ENCODE data around the gene XAB2. TPM values are rescaled to one million over a fixed set of nuclear protein-coding genes. Genes with fewer than 3 reads are reported as not detected.

The XAB2 gene
- total RNA-seq (10 to 100 TPM; 18.6 to 25.1 (median 22.4) TPM), polyA plus RNA-seq (10 to 100 TPM; 28.0 to 31.9 TPM)
- long read RNA-seq, donor 1, transcript XAB2-201 (19 exons, 2,667 nt), result major isoform, 7 of 21 reads
- long read RNA-seq, donor 1, partial matches to known transcripts, result 10 of 21 reads
- long read RNA-seq, donor 1, other reads (novel, unspliced or antisense), result 4 of 21 reads
- long read RNA-seq, donor 2, partial matches to known transcripts, result 7 of 12 reads
- long read RNA-seq, donor 2, other reads (novel, unspliced or antisense), result 4 of 12 reads
- long read RNA-seq, donor 3, partial matches to known transcripts, result 7 of 12 reads
- long read RNA-seq, donor 3, other reads (novel, unspliced or antisense), result 1 of 12 reads

DNA sequence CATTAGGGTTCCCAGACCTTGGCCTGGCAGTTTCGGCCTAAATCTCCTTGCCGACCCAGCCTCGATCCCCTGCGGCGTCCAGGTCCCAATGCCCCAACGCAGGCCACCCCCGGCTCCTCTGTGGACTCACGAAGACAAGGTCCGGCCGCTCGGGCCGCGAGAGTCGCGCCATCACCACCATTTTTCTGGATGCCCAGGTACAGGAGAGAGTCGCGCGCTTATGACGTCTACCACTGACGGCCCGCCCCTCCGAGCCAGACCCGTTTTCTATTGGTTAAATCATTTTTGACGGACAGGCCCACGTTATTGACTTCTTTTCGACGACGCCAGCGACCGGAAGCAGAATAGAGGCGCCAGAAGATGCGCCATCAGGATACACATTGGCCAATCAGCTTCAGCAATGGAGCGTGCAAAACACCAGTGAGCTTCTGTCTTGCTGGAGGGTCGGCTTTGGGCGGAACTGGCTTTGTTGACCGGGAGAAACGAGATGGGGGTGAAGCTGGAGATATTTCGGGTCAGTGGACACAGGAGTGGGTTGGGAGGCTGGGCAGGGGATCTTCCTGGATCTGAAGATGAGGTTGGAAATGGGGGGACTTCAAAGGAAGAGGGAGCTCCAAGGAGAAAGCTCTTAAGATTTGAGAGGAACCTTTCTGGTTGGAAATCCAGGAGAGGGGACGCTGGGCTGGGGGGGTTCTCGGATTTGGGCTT lies at the start of gene XAB2, which contains the start of gene PET100:
XAB2 (minus strand) TSS at position 199 of the 708 bp plus-strand sequence; CDS start at position 181, 18 bp downstream.
PET100 (plus strand) TSS at position 447 of the 708 bp plus-strand sequence; CDS start at position 488, 41 bp downstream.
- ATAC-seq (peak; percentile 96 to 99 (median 98)), DNase-seq (peak; percentile 91 to 98)
- H3K4me1 ChIP-seq, result peaks cover 11 to 39% (median 30%) of the 10 kb centered on the region in 9 donors
- intact Hi-C loops (cut with DNase I), result loop anchor here in 1 of 10 donors (2.0 to 5.0 kb wide), 2 partner anchors 51 to 92 kb away; partner anchors contain the start of genes PNPLA6 and TRAPPC5
- peaks cover 0 to 42% (median 9%) of the 10 kb centered on the region in 9 donors for H3K36me3 ChIP-seq
- TF ChIP-seq, protein P1, sequence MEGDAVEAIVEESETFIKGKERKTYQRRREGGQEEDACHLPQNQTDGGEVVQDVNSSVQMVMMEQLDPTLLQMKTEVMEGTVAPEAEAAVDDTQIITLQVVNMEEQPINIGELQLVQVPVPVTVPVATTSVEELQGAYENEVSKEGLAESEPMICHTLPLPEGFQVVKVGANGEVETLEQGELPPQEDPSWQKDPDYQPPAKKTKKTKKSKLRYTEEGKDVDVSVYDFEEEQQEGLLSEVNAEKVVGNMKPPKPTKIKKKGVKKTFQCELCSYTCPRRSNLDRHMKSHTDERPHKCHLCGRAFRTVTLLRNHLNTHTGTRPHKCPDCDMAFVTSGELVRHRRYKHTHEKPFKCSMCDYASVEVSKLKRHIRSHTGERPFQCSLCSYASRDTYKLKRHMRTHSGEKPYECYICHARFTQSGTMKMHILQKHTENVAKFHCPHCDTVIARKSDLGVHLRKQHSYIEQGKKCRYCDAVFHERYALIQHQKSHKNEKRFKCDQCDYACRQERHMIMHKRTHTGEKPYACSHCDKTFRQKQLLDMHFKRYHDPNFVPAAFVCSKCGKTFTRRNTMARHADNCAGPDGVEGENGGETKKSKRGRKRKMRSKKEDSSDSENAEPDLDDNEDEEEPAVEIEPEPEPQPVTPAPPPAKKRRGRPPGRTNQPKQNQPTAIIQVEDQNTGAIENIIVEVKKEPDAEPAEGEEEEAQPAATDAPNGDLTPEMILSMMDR (IDR thresholded peaks at IDR 0.05), result no peak
- 0 to 1% methylated on average over 40 of the region's 40 CpGs for WGBS, 2 donors
- no peaks in the 10 kb centered on the region for H3K27me3 ChIP-seq
- H3K4me3 ChIP-seq, result peak within 1 kb of the TSS; percentile 71 to 95 (median 88)
- peak within 1 kb of the TSS in 9 of 10 donors; percentile 54 to 89 (median 76) for H3K27ac ChIP-seq
- H3K9me3 ChIP-seq, result no peaks in the 10 kb centered on the region

DNA sequence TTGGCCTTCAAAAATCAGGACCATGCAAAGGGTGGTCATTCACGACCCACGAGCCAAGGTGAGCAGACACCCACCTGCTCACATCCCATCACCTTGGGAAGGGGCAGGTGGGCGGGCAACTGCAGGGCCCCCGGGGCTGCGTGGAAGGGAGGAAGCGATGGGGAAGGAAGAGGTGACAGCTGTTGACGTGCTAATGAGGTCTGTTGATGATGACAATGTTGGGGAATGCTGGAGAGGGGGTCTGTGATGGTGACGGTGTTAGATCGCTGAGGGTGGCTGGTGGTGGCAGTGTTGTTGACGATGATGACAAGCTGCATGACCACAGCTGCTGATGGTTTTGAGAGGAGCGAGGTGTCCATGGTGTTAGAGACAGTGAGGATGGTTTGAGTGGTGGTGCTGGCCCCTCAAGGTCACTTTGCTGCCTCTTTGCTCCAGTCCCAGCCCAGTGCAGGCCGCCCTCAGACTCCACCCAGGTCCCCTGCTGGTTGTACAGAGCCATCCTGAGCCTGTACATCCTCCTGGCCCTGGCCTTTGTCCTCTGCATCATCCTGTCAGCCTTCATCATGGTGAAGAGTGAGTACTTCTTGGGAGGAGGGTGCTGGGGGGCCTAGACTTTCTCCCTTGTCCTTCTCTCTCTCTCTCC lies 48.4 kb upstream of the XAB2 start:
- WGBS, 2 donors, result 27 to 31% methylated on average over 12 of the region's 12 CpGs
- Histone ChIP-seq H3K4me3 (peak overlapping the region in 1 of 10 donors; percentile 100), H3K9me3 (peaks cover 0 to 7% (median 0%) of the 10 kb centered on the region in 11 donors), H3K27ac (peak overlapping the region in 1 of 10 donors; percentile 78), H3K36me3 (peaks cover 0 to 9% (median 3%) of the 10 kb centered on the region in 9 donors), H3K4me1 (peaks cover 0 to 50% (median 13%) of the 10 kb centered on the region in 9 donors), H3K27me3 (peaks cover 0 to 43% (median 15%) of the 10 kb centered on the region in 7 donors)
- TF ChIP-seq, protein P1 (IDR thresholded peaks at IDR 0.05), result no peak
- no peak for ATAC-seq
- no peak for DNase-seq
- intact Hi-C loops (cut with DNase I), result loop anchor here in 4 of 10 donors (5.0 to 10.0 kb wide), 4 partner anchors 110 to 573 kb away; no protein-coding TSS in a partner anchor

DNA sequence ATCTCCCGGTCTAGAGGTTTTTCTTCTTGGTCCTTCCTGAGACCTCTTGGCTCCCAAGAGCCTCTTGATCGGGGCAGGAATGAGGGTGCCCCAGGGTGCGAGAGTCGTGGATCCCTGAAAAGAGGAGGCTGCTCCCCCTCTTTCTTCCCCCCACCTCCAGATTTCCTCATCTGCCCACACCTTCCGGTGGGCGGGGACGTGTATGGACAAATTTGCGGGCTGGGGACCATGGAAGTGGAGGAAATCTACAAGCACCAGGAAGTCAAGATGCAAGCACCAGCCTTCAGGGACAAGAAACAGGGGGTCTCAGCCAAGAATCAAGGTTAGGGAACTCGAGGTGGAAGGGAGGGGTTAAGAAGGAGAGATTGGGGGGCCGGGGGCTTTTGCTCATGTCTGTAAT lies 47.5 kb upstream of the XAB2 start, which contains the start of gene MCEMP1:
MCEMP1 (plus strand) TSS at position 237 of the 400 bp plus-strand sequence; CDS start at position 268, 31 bp downstream.
- Histone ChIP-seq H3K4me3 (peak within 1 kb of the TSS in 1 of 10 donors; percentile 31), H3K27ac (peak within 1 kb of the TSS in 1 of 10 donors; percentile 78), H3K9me3 (peaks cover 0 to 7% (median 0%) of the 10 kb centered on the region in 11 donors), H3K36me3 (no peaks in the 10 kb centered on the region), H3K4me1 (peaks cover 0 to 45% (median 9%) of the 10 kb centered on the region in 9 donors), H3K27me3 (peaks cover 0 to 52% (median 17%) of the 10 kb centered on the region in 7 donors)
- WGBS, 2 donors, result 37 to 43% methylated on average over 10 of the region's 10 CpGs
- TF ChIP-seq, protein P1 (IDR thresholded peaks at IDR 0.05), result no peak
- DNase-seq, result no peak
- intact Hi-C loops (cut with DNase I), result loop anchor here in 4 of 10 donors (5.0 to 10.0 kb wide), 4 partner anchors 110 to 572 kb away; no protein-coding TSS in a partner anchor
- ATAC-seq, result no peak
